EH (cell line): ENCODE results near the gene TSPAN11.
"Not testable (repeated sequence)": the region's sequence is repeated elsewhere in the genome, so short reads cannot be mapped to it uniquely, and the experiment has no call there.

Experiments used
- DNase-seq: peaks from one replicate; pipeline ENCODE4 v3.0.0-alpha.2; 2015; ENCODE audit warnings: low read depth

TSPAN11 gene

GRCh38 chr12:31020385-31021166 is 94.0 kb downstream of the TSPAN11 start:
- DNase-seq: no peak

GRCh38 chr12:31021181-31021580 is 94.6 kb downstream of the TSPAN11 start:
- DNase-seq: no peak

- no peak for DNase-seq
These were observed 95.4 kb downstream of the TSPAN11 start for GRCh38 chr12:31021809-31022494.

- no peak for DNase-seq
These were observed 96.8 kb downstream of the TSPAN11 start for GRCh38 chr12:31023271-31023724.

- no peak for DNase-seq
These were observed 99.7 kb downstream of the TSPAN11 start for GRCh38 chr12:31026202-31026601.

- not testable (repeated sequence) for DNase-seq
These were observed 100.5 kb downstream of the TSPAN11 start for GRCh38 chr12:31027006-31027405.

- DNase-seq: no peak
These were observed 102.9 kb downstream of the TSPAN11 start for GRCh38 chr12:31029468-31029867.

- DNase-seq: no peak
These were observed 103.5 kb downstream of the TSPAN11 start for GRCh38 chr12:31029916-31030562.

- no peak for DNase-seq
These were observed 105.4 kb downstream of the TSPAN11 start for GRCh38 chr12:31031951-31032335.

- no peak for DNase-seq
These were observed 106.6 kb downstream of the TSPAN11 start for GRCh38 chr12:31033146-31033545.

- peak; percentile 4 for DNase-seq
These were observed 107.1 kb downstream of the TSPAN11 start for GRCh38 chr12:31033681-31034080.

GRCh38 chr12:31034372-31034771 is 107.8 kb downstream of the TSPAN11 start:
- no peak for DNase-seq

GRCh38 chr12:31035226-31035625 is 108.7 kb downstream of the TSPAN11 start:
- DNase-seq: no peak

- DNase-seq: peak; percentile 6
These were observed 109.6 kb downstream of the TSPAN11 start for GRCh38 chr12:31035967-31036665.

- no peak for DNase-seq
These were observed 110.5 kb downstream of the TSPAN11 start for GRCh38 chr12:31037028-31037427.

GRCh38 chr12:31037931-31038330 is 111.4 kb downstream of the TSPAN11 start:
- DNase-seq: no peak

GRCh38 chr12:31041033-31041564 is 114.6 kb downstream of the TSPAN11 start:
- DNase-seq: no peak
